Measurements from ENCODE around the gene ITGAX. TPM values are rescaled to one million over a fixed set of nuclear protein-coding genes. Genes with fewer than 3 reads are reported as not detected.

The ITGAX gene
- total and polyA plus RNA-seq, 4 donors = 1.1 to 9.6 (median 1.9) TPM

GRCh38 chr16:31347445-31347844 lies 7.5 kb upstream of the ITGAX start:
- TF ChIP-seq FOXA1 (IDR thresholded peaks at IDR 0.05) = no peak
- no peak for TF ChIP-seq JUND (IDR thresholded peaks at IDR 0.05)
- TF ChIP-seq EGR1 (IDR thresholded peaks at IDR 0.05; ENCODE audit: low read depth in 2 of 2) = no peak
- TF ChIP-seq FOXA2 (IDR thresholded peaks at IDR 0.05) = no peak
- no peak for TF ChIP-seq ATF3 (IDR thresholded peaks at IDR 0.05)
- H3K27me3 ChIP-seq (ENCODE audit: control insufficient read depth in 4 of 4, insufficient read depth in 4 of 4, low read length in 3 of 4) = no peaks in the 10 kb centered on the region
- H3K4me1 ChIP-seq (ENCODE audit: control insufficient read depth in 4 of 4, insufficient read depth in 4 of 4, low read length in 3 of 4) = no peaks in the 10 kb centered on the region
- WGBS = 82% methylated on average over 5 of the region's 5 CpGs
- H3K27ac ChIP-seq (ENCODE audit: low read depth in 1 of 2, low read length in 2 of 2) = no peak overlapping the region
- DNase-seq (ENCODE audit: low spot score) = no peak
- H3K9me3 ChIP-seq (ENCODE audit: control insufficient read depth in 4 of 4, low read length in 3 of 4) = no peaks in the 10 kb centered on the region
- H3K4me3 ChIP-seq (ENCODE audit: low read depth in 1 of 3, low read length in 3 of 3) = no peak overlapping the region
- no peak overlapping the region for H3K9ac ChIP-seq (ENCODE audit: low read depth in 1 of 2, low read length in 2 of 2)
- no peaks in the 10 kb centered on the region for H3K36me3 ChIP-seq (ENCODE audit: control insufficient read depth in 4 of 4, insufficient read depth in 3 of 4, low read depth in 1 of 4, low read length in 3 of 4)

- TF ChIP-seq RAD21 (IDR thresholded peaks at IDR 0.05) (no peak), FOXA2 (IDR thresholded peaks at IDR 0.05) (no peak)
- TF ChIP-seq, protein P1, sequence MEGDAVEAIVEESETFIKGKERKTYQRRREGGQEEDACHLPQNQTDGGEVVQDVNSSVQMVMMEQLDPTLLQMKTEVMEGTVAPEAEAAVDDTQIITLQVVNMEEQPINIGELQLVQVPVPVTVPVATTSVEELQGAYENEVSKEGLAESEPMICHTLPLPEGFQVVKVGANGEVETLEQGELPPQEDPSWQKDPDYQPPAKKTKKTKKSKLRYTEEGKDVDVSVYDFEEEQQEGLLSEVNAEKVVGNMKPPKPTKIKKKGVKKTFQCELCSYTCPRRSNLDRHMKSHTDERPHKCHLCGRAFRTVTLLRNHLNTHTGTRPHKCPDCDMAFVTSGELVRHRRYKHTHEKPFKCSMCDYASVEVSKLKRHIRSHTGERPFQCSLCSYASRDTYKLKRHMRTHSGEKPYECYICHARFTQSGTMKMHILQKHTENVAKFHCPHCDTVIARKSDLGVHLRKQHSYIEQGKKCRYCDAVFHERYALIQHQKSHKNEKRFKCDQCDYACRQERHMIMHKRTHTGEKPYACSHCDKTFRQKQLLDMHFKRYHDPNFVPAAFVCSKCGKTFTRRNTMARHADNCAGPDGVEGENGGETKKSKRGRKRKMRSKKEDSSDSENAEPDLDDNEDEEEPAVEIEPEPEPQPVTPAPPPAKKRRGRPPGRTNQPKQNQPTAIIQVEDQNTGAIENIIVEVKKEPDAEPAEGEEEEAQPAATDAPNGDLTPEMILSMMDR (IDR thresholded peaks at IDR 0.05; ENCODE audit: low read depth, low read length, missing input control) = no peak
- DNase-seq (ENCODE audit: low spot score) = no peak
- Histone ChIP-seq H3K27me3 (ENCODE audit: control insufficient read depth in 4 of 4, insufficient read depth in 4 of 4, low read length in 3 of 4) (no peaks in the 10 kb centered on the region), H3K4me1 (ENCODE audit: control insufficient read depth in 4 of 4, insufficient read depth in 4 of 4, low read length in 3 of 4) (no peaks in the 10 kb centered on the region), H3K9ac (ENCODE audit: low read depth in 1 of 2, low read length in 2 of 2) (no peak overlapping the region), H3K4me3 (ENCODE audit: low read depth in 1 of 3, low read length in 3 of 3) (no peak overlapping the region), H3K36me3 (ENCODE audit: control insufficient read depth in 4 of 4, insufficient read depth in 3 of 4, low read depth in 1 of 4, low read length in 3 of 4) (no peaks in the 10 kb centered on the region), H3K9me3 (ENCODE audit: control insufficient read depth in 4 of 4, low read length in 3 of 4) (no peaks in the 10 kb centered on the region), H3K27ac (ENCODE audit: low read depth in 1 of 2, low read length in 2 of 2) (no peak overlapping the region)
- WGBS = 48% methylated on average over 3 of the region's 3 CpGs
Observed at GRCh38 chr16:31348579-31348978, 6.4 kb upstream of the ITGAX start.

DNA sequence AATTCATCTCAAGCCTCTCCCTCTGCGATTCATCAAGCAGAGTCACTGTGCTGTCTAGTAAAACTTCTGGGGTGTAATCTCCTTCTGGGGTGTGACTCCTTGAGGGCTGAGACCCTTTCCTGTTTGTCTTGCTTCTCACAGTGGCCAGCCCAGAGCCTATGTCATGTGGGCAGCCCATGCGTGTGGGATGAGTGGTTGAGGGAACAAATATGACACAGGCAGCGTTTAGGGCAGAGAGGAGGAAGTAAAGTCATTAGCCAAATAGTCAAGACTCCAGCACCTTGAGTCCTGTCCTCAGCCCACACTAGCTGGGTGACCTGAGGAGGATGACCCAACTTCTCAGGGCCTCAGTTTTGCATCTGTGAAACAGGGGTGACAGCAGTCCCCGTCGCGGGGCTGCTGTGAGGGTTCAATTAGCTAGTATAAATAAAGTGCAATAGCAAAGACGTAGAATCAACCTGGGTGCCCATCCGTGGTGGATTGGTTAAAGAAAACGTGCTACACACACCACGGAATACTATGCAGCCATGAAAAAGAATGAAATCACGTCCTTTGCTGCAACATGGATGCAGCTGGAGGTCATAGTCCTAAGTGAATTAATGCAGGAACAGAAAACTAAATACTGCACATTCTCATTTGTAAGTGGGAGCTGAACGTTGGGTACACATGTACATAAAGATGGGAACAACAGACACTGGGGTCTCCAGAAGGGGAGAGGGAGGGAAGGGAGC lies 4.5 kb upstream of the ITGAX start:
- H3K4me3 ChIP-seq (ENCODE audit: low read depth in 1 of 3, low read length in 3 of 3) = no peak overlapping the region
- H3K36me3 ChIP-seq (ENCODE audit: control insufficient read depth in 4 of 4, insufficient read depth in 3 of 4, low read depth in 1 of 4, low read length in 3 of 4) = no peaks in the 10 kb centered on the region
- no peaks in the 10 kb centered on the region for H3K4me1 ChIP-seq (ENCODE audit: control insufficient read depth in 4 of 4, insufficient read depth in 4 of 4, low read length in 3 of 4)
- no peaks in the 10 kb centered on the region for H3K27me3 ChIP-seq (ENCODE audit: control insufficient read depth in 4 of 4, insufficient read depth in 4 of 4, low read length in 3 of 4)
- no peak overlapping the region for H3K27ac ChIP-seq (ENCODE audit: low read depth in 1 of 2, low read length in 2 of 2)
- DNase-seq (ENCODE audit: low spot score) = no peak
- WGBS = 79% methylated on average over 12 of the region's 12 CpGs
- no peaks in the 10 kb centered on the region for H3K9me3 ChIP-seq (ENCODE audit: control insufficient read depth in 4 of 4, low read length in 3 of 4)
- TF ChIP-seq EGR1 (IDR thresholded peaks at IDR 0.05; ENCODE audit: low read depth in 2 of 2) = no peak
- TF ChIP-seq RAD21 (IDR thresholded peaks at IDR 0.05) = no peak
- no peak for TF ChIP-seq ZBTB33 (IDR thresholded peaks at IDR 0.05)
- no peak for TF ChIP-seq NR2F2 (IDR thresholded peaks at IDR 0.05)
- TF ChIP-seq REST (IDR thresholded peaks at IDR 0.05) = no peak
- no peak for TF ChIP-seq YY1 (IDR thresholded peaks at IDR 0.05)
- TF ChIP-seq TAF1 (conservative IDR thresholded peaks at IDR 0.05) = no peak
- TF ChIP-seq JUND (IDR thresholded peaks at IDR 0.05) = no peak
- H3K9ac ChIP-seq (ENCODE audit: low read depth in 1 of 2, low read length in 2 of 2) = no peak overlapping the region

Data from liver (tissue), 9 donors.